Urinary bladder (tissue), 4 donors: Measurements from ENCODE around the gene UGP2. TPM values are rescaled to one million over a fixed set of nuclear protein-coding genes. Genes with fewer than 3 reads are reported as not detected.
A peak's percentile ranks its signal among the peaks of the same experiment; 100 is the strongest.

Experiments used
- DNase-seq: peaks from one replicate; pipeline ENCODE4 v3.0.0-alpha.2; 2015; ENCODE audit errors: extremely low spot score
- H3K27ac ChIP-seq: one replicate; pipeline ENCODE4 v1.5.1; 2013; ENCODE audit warnings: low read depth, mild to moderate bottlenecking, moderate library complexity
- H3K36me3 ChIP-seq: one replicate; pipeline ENCODE4 v1.6.1; 2013; ENCODE audit warnings: mild to moderate bottlenecking, moderate library complexity; ENCODE audit not compliant: insufficient read depth
- H3K4me1 ChIP-seq: one replicate; pipeline ENCODE4 v1.6.1; 2013; ENCODE audit warnings: mild to moderate bottlenecking, moderate library complexity; ENCODE audit not compliant: insufficient read depth
- H3K4me3 ChIP-seq: one replicate; pipeline ENCODE4 v1.5.1; 2013; ENCODE audit warnings: low read depth, low read length
- WGBS: extraction: QIAGEN DNeasy Blood & Tissue Kit; methylation state at CpG from one replicate; pipeline ENCODE4 v1.1.7; 2013; 5-methylcytosine and 5-hydroxymethylcytosine counted together
- polyA plus RNA-seq: library from polyadenylated mRNA; stranded (reverse); fragments of 200-250 nt; gene quantifications from one replicate; pipeline ENCODE4 v1.2.3, GENCODE V29; 2013
- total RNA-seq: library from RNA; depleted of rRNA; stranded (reverse); fragments of >200 nt; gene quantifications from one replicate; pipeline ENCODE4 v1.2.3, GENCODE V29; 2014
- donor health status: healthy with polysubstance abuse.
- donor health status: healthy.

Gene UGP2
- total and polyA plus RNA-seq, 2 donors: 134 to 158 TPM

DNA sequence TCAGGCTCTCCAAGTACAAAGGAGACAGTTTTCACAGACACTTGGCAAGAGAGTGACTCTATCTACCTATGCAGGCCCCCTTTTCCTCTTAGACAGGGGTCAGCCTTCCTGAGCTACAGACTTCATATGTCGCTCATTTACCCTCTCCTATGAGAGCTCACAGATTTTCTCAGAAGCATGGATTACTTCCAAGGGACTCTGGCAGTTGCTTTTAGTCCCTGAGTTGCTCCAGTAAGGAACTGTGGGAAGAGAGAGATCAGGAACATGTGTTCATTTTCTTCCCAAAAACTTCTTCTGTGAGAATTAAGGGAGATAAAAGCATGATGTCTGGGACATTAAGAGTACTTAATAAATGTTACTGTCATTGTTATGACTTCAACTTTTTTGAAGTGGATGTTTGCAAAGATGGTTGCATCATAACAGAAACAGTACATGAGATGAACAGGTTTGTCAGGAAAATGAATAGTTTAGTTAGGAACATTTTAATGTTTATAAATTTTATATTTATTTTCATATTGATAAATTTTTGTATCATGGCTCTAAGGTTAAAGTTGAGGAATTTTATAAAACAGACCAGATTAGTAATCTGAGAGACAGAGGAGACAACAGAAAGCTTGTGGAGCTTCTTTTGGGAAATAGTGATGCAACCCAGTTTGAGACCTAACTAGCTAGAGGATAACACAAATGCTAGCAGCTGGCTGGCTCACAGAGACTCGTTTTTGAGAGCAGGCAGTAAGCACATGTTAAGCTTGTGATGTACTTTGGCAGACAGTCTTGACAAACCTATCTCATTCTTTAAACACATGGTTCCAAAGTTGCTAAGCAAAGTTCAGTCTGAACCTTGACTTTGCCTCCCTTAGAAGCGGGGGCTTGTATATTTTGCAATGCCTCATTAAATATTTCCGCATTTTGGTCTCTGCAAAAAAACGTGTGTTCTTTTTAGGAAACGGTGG lies 21.7 kb upstream of the UGP2 start:
- WGBS: 42% methylated on average over 6 of the region's 6 CpGs
- no peak for DNase-seq
- no peaks in the 10 kb centered on the region for H3K4me1 ChIP-seq

DNA sequence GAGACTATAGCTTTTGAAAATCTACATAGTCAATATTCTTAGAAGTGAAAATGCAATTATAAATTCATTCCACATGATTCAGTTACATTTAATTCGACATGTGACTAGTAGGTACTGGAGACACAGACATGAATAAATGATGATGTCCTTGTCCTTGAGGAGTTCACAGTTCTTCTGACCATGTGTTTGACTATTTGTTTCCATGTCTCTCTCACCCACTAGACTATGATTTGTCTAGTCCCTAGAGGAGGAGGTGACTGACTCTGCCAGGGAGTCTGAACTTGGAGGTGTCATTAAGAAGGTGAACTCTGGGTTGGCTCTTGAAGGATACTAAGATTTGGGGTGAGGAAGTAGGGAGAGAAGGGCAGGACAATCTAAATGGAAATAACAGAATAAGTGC lies 20.7 kb upstream of the UGP2 start:
- DNase-seq: no peak
- H3K36me3 ChIP-seq: no peaks in the 10 kb centered on the region
- 97% methylated on average over 1 of the region's 1 CpG for WGBS
- H3K4me1 ChIP-seq: no peaks in the 10 kb centered on the region
- H3K27ac ChIP-seq: no peak overlapping the region
- no peak overlapping the region for H3K4me3 ChIP-seq

More for the DNA sequence above, 21.7 kb upstream of the UGP2 start:
- H3K36me3 ChIP-seq: no peaks in the 10 kb centered on the region
- H3K4me3 ChIP-seq: no peak overlapping the region
- H3K27ac ChIP-seq: no peak overlapping the region

GRCh38 chr2:63821396-63821795 lies 20.3 kb upstream of the UGP2 start:
- Histone ChIP-seq H3K36me3 (no peaks in the 10 kb centered on the region), H3K27ac (no peak overlapping the region), H3K4me1 (no peaks in the 10 kb centered on the region), H3K4me3 (no peak overlapping the region)
- 92% methylated on average over 3 of the region's 3 CpGs for WGBS
- DNase-seq: no peak

DNA sequence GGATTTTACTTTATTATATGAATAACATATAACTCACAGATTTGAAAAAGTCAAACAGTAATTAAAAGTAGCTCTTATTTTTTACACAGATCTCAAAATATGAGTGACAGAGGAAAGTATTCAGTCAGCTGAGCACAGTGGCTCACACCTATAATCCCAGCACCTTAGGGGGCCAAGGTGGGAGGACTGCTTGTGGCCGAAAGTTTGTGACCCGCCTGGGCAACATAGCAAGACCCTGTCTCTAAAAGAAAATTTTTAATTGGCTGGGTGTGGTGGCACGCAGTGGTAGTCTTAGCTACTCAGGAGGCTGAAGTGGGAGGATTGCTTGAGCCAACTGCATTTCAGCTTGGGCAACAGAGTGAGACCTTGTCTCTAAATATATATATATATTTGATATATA lies 19.2 kb upstream of the UGP2 start:
- no peaks in the 10 kb centered on the region for H3K4me1 ChIP-seq
- H3K27ac ChIP-seq: no peak overlapping the region
- DNase-seq: no peak
- no peaks in the 10 kb centered on the region for H3K36me3 ChIP-seq
- H3K4me3 ChIP-seq: no peak overlapping the region
- 94% methylated on average over 3 of the region's 3 CpGs for WGBS

DNA sequence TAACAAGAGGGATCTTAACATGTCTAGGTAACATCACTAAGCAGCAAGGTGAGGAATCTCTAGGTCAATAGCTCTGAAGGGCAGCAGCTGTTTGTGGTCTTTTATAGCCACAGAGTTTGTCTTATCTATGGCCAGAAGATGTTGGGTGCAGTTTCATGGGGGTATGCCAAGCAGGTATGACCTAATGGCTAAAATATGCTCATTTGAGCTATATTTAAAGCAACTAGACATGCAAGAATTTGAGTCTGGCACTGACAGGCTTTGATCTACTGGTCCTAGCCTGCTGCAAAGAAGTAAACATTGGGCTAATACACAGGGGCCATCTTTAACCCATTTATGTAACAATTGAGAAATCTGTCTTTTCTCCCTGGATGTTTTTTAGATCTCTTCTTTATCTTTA lies 13.9 kb upstream of the UGP2 start:
- no peak for DNase-seq
- H3K4me1 ChIP-seq: no peaks in the 10 kb centered on the region
- no peak overlapping the region for H3K4me3 ChIP-seq
- no peak overlapping the region for H3K27ac ChIP-seq
- no peaks in the 10 kb centered on the region for H3K36me3 ChIP-seq

DNA sequence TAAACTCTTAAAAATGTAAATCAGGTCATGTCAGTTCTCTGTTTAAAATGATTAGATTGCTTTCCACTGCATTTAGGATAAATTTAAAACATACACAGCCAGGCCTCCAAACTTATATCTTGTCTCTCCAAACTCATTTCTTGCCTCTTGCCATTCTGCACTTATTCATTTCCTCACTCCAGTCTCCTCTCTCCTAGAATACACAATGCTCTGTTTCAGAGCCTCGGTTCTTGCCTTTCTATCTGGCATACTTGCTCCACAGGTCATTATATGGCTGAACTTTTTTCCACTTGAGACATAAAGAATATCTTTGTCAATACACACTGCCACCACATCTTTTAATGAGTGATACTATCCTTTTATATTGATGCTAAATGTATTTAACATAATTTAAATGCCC lies 10.5 kb upstream of the UGP2 start:
- Histone ChIP-seq H3K27ac (no peak overlapping the region), H3K36me3 (no peaks in the 10 kb centered on the region), H3K4me3 (no peak overlapping the region), H3K4me1 (no peaks in the 10 kb centered on the region)
- no peak for DNase-seq
- WGBS: 76% methylated on average over 1 of the region's 1 CpG

DNA sequence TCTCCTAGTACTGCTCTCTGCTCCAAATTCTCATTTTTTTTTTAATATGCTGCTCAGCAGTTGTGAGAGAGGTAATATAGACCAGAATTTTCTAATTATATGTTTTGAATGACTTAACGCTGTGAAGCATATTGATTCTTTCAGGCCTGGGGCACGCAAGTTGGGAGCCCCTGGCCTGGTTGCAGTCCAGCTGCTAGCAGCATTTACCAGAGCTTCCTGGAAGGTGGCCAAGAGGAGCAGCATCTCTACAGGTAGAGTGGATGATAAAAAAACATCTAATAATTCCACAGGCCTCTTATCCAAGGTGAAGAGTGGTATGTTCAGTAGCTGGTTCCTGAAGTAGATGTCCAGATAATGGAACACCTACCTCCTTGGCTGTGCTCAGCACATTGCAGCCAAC lies 7.3 kb upstream of the UGP2 start:
- WGBS: over 99% methylated on average over 2 of the region's 2 CpGs
- Histone ChIP-seq H3K4me1 (no peaks in the 10 kb centered on the region), H3K4me3 (no peak overlapping the region), H3K27ac (no peak overlapping the region), H3K36me3 (no peaks in the 10 kb centered on the region)
- DNase-seq: no peak

- Histone ChIP-seq H3K36me3 (no peaks in the 10 kb centered on the region), H3K27ac (no peak overlapping the region), H3K4me1 (no peaks in the 10 kb centered on the region), H3K4me3 (no peak overlapping the region)
- 76% methylated on average over 2 of the region's 2 CpGs for WGBS
- DNase-seq: no peak
Observed at GRCh38 chr2:63837036-63837594, 4.6 kb upstream of the UGP2 start.

GRCh38 chr2:63840081-63840784 lies 1.5 kb upstream of the UGP2 start:
- no peaks in the 10 kb centered on the region for H3K36me3 ChIP-seq
- DNase-seq: peak; percentile 10
- H3K27ac ChIP-seq: no peak overlapping the region
- WGBS: 10% methylated on average over 24 of the region's 24 CpGs
- H3K4me3 ChIP-seq: peak overlapping the region; percentile 41
- peaks cover 2% of the 10 kb centered on the region for H3K4me1 ChIP-seq

DNA sequence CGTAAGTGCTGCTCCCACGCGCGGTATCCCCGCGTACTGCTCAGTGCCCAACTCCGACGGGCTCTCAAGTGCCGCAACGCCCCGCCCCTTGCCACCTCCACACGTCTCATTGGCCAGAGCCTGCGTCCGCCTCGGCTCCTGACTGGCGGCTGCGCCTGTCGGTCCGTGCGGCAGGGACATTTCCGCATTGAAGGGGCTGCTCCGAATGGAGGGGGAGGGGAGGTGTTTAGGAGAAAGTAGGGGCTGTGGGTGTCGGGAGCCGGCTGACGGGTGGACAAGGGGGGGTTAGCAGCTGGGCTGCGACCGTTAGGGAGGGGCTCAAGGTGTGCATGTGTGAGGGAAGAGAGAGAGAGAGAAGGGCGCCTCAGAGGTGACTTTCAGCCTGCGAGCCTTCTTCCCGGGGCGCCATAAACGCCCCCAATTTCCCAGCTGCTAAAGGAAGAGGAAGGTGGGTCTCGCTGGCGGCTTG lies 877 bp upstream of the UGP2 start:
- peak; percentile 95 for DNase-seq
- no peaks in the 10 kb centered on the region for H3K36me3 ChIP-seq
- peak overlapping the region; percentile 93 for H3K27ac ChIP-seq
- peak overlapping the region; percentile 70 for H3K4me3 ChIP-seq
- peaks cover 2% of the 10 kb centered on the region for H3K4me1 ChIP-seq
- under 1% methylated on average over 34 of the region's 34 CpGs for WGBS

DNA sequence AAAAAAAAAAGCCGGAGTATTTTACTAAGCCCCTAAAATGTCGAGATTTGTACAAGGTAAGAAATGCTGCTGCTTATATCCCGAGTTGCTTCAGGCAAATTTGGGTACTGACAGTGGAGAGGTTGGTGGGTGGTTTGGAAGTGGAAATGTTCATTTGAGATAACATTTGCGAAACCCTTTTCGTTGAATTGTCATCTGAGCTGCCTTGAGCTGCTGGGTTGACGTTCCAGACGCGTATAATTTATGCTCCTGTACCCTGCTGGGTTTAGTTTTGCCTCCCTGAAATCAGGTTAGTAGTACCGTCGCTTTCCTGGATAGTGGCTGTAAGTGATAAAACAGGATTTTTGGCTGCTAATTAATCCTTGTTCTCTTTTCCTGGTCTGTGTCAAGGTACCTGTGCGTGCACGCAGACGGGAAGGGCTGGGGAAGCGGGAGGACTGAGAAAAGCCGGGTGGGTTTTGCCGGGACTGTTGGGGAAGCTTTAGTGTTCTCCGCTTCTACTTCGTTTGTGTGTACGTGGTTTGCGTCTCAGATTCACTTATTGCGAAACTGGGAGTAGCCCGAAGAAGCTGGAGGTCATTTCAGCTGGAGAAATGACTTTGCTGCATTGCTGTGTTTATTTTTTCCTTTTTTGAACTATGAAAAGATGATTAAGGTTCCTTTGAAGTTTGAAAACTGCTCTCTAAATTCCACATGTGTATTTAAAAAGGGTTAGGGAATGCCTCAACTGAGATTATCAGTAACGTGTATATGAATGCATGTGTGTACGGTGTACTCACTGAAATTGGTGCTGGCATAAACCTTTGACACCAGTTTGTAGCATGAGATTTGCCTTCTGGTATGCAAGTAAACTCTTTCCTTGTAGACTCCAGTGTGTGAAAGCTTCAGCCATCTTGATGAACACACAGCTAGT lies 709 bp downstream of the UGP2 start:
- Histone ChIP-seq H3K27ac (peak overlapping the region; percentile 89), H3K4me3 (peak overlapping the region; percentile 70), H3K4me1 (peaks cover 2% of the 10 kb centered on the region), H3K36me3 (no peaks in the 10 kb centered on the region)
- WGBS: 3% methylated on average over 24 of the region's 24 CpGs
- peak; percentile 32 for DNase-seq

DNA sequence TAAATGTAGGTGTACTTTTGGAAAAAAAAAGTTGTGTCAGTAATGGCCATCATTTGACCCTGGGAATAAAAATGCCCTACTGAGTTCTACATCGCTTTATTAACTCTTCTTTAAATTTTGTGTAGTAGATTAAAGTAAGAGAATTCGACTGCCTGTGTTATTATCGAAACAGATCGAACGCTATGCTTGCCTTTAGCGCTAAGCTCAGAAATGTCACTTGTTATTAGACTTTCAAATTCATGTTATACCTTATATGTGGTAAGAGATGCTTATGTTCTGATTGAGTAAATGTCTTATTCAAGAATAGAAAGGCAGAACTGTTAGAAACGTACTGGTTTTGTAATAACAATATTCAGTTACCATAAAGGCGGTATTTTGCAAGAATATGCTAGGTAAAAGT lies 1.4 kb downstream of the UGP2 start:
- peak overlapping the region; percentile 60 for H3K27ac ChIP-seq
- H3K4me1 ChIP-seq: peaks cover 2% of the 10 kb centered on the region
- DNase-seq: no peak
- no peaks in the 10 kb centered on the region for H3K36me3 ChIP-seq
- WGBS: 68% methylated on average over 8 of the region's 8 CpGs
- H3K4me3 ChIP-seq: peak overlapping the region; percentile 70

- 91% methylated on average over 2 of the region's 2 CpGs for WGBS
- no peak overlapping the region for H3K27ac ChIP-seq
Observed at GRCh38 chr2:63843791-63844190, 2.1 kb downstream of the UGP2 start.

More at GRCh38 chr2:63843791-63844190, 2.1 kb downstream of the UGP2 start:
- Histone ChIP-seq H3K4me3 (no peak overlapping the region), H3K36me3 (no peaks in the 10 kb centered on the region), H3K4me1 (peaks cover 2% of the 10 kb centered on the region)
- no peak for DNase-seq
